ENCODE data around the gene OR14C36.
A peak's percentile ranks its signal among the peaks of the same experiment; 100 is the strongest.
"Not testable (repeated sequence)": the region's sequence is repeated elsewhere in the genome, so short reads cannot be mapped to it uniquely, and the experiment has no call there.

The OR14C36 gene

GRCh38 chr1:248348475-248348874 is at the start of gene OR14C36:
TSS of gene OR14C36 (plus strand) at chr1:248348775. CDS start at chr1:248348775, 0 bp downstream.
- no peak for DNase-seq

GRCh38 chr1:248303324-248303723 is 45.3 kb upstream of the OR14C36 start, which contains the start of gene OR2T12:
TSS of gene OR2T12 (minus strand) at chr1:248303424. CDS start at chr1:248295578, 7,846 bp downstream.
- no peak for DNase-seq

- not testable (repeated sequence) for DNase-seq
These were observed 42.9 kb upstream of the OR14C36 start for GRCh38 chr1:248305672-248306071.

- DNase-seq = no peak
These were observed 42.5 kb upstream of the OR14C36 start for GRCh38 chr1:248306103-248306502.

GRCh38 chr1:248306740-248307139 is 41.8 kb upstream of the OR14C36 start:
- DNase-seq = not testable (repeated sequence)

- no peak for DNase-seq
These were observed 31.8 kb upstream of the OR14C36 start for GRCh38 chr1:248316796-248317195.

- no peak for DNase-seq
These were observed 24.1 kb upstream of the OR14C36 start, which contains the start of gene OR2M7 for GRCh38 chr1:248324468-248324867. TSS of gene OR2M7 (minus strand) at chr1:248324568. CDS start at chr1:248324568, 0 bp downstream.

GRCh38 chr1:248343451-248343850 is 5.1 kb upstream of the OR14C36 start:
- no peak for DNase-seq

GRCh38 chr1:248359415-248359814 is 10.8 kb downstream of the OR14C36 start:
- peak; percentile 18 for DNase-seq

GRCh38 chr1:248361121-248361715 is 12.6 kb downstream of the OR14C36 start, which contains the start of gene OR2T4:
TSS of gene OR2T4 (plus strand) at chr1:248361665. CDS start at chr1:248361665, 0 bp downstream.
- peak; percentile 62 for DNase-seq

- no peak for DNase-seq
These were observed 18.0 kb downstream of the OR14C36 start for GRCh38 chr1:248366609-248367008.

GRCh38 chr1:248372394-248372793 is 23.8 kb downstream of the OR14C36 start:
- DNase-seq = no peak

- DNase-seq = no peak
These were observed 25.2 kb downstream of the OR14C36 start for GRCh38 chr1:248373761-248374160.

GRCh38 chr1:248375446-248375845 is 26.9 kb downstream of the OR14C36 start, which contains the start of gene OR2T6:
TSS of gene OR2T6 (plus strand) at chr1:248375746. CDS start at chr1:248387609, 11,863 bp downstream.
- no peak for DNase-seq

- DNase-seq = no peak
These were observed 28.3 kb downstream of the OR14C36 start for GRCh38 chr1:248376916-248377315.

- no peak for DNase-seq
These were observed 32.3 kb downstream of the OR14C36 start for GRCh38 chr1:248380854-248381253.

- no peak for DNase-seq
These were observed 39.9 kb downstream of the OR14C36 start for GRCh38 chr1:248388426-248388825.

GRCh38 chr1:248393050-248393449 is 44.5 kb downstream of the OR14C36 start:
- DNase-seq = no peak
